IgD-negative memory B cell (primary cell): ENCODE measurements around the gene TAC3. TPM values are rescaled to one million over a fixed set of nuclear protein-coding genes. Genes with fewer than 3 reads are reported as not detected.

ENCODE experiments used
- H3K27ac Mint-ChIP-seq, 3 donors: one replicate each; pipeline ENCODE4 v1.8.0; 2020 to 2022; ENCODE audit warnings: mild to moderate bottlenecking in 3 of 3, mixed read lengths in 3 of 3, moderate library complexity in 1 of 3
- H3K27me3 Mint-ChIP-seq: one replicate; pipeline ENCODE4 v1.8.0; 2021; ENCODE audit warnings: mixed read lengths
- H3K36me3 Mint-ChIP-seq: one replicate; pipeline ENCODE4 v1.8.0; 2020; ENCODE audit warnings: mild to moderate bottlenecking, mixed read lengths
- H3K4me1 Mint-ChIP-seq, 3 donors: one replicate each; pipeline ENCODE4 v1.8.0; 2020 to 2022; ENCODE audit warnings: mixed read lengths in 3 of 3, mild to moderate bottlenecking in 1 of 3
- H3K4me3 Mint-ChIP-seq, 4 donors: one replicate each; pipeline ENCODE4 v1.8.0; 2020 to 2022; ENCODE audit warnings: mild to moderate bottlenecking in 4 of 4, mixed read lengths in 4 of 4, moderate library complexity in 3 of 4
- H3K9me3 Mint-ChIP-seq, 3 donors: one replicate each; pipeline ENCODE4 v1.8.0; 2020 to 2021; ENCODE audit warnings: mixed read lengths in 3 of 3, mild to moderate bottlenecking in 1 of 3
- polyA plus RNA-seq: library from polyadenylated mRNA; unstranded; fragments of 300-500 nt; fragmentation: Illumina TruSeq; gene quantifications from one replicate; pipeline ENCODE4 v1.2.3, GENCODE V29; 2021

The TAC3 gene
- polyA plus RNA-seq, 1 donor from 2014 or later, result not detected

DNA sequence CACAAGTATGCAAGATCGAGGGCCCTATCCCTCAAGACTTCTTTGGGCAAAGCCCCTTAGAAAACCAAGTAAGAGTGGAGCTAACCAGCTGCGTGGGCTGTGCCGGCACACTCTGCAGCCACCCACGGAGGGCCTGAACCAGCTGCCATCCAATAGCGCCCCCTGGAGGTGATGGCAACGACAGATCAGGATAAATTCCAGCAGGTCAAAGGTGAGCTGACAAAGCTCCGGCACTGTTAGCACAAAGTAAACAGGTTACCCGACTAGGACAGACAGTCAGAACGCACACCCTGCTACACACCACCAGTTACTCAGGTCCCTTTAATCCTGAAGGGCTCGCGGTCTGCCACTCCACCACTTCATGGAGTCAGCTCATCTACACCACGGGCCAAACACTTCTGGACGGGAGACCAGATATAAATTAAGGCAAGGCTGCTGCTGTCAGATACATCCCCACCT lies 14.9 kb downstream of the TAC3 start:
- Mint-ChIP-seq H3K4me3 (peak overlapping the region in 2 of 4 donors; percentile 39 to 64), H3K27ac (peak overlapping the region in 2 of 3 donors; percentile 26 to 29), H3K4me1 (peaks cover 22 to 45% (median 29%) of the 10 kb centered on the region in 3 donors), H3K9me3 (no peaks in the 10 kb centered on the region), H3K27me3 (no peaks in the 10 kb centered on the region), H3K36me3 (peaks cover 4% of the 10 kb centered on the region)

- Mint-ChIP-seq H3K4me1 (peaks cover 18 to 42% (median 23%) of the 10 kb centered on the region in 3 donors), H3K9me3 (no peaks in the 10 kb centered on the region), H3K27ac (peak overlapping the region in 1 of 3 donors; percentile 78), H3K4me3 (no peak overlapping the region), H3K36me3 (peaks cover 7% of the 10 kb centered on the region), H3K27me3 (no peaks in the 10 kb centered on the region)
These were observed 15.9 kb downstream of the TAC3 start for GRCh38 chr12:57000393-57000792.

- peak overlapping the region; percentile 41 to 74 (median 61) for H3K27ac Mint-ChIP-seq
- H3K9me3 Mint-ChIP-seq, result no peaks in the 10 kb centered on the region
- H3K27me3 Mint-ChIP-seq, result no peaks in the 10 kb centered on the region
- peak overlapping the region in 3 of 4 donors; percentile 50 to 77 (median 63) for H3K4me3 Mint-ChIP-seq
- H3K4me1 Mint-ChIP-seq, result peaks cover 11 to 35% (median 16%) of the 10 kb centered on the region in 3 donors
- H3K36me3 Mint-ChIP-seq, result peaks cover 7% of the 10 kb centered on the region
These were observed 16.9 kb downstream of the TAC3 start for GRCh38 chr12:56999456-56999855.

DNA sequence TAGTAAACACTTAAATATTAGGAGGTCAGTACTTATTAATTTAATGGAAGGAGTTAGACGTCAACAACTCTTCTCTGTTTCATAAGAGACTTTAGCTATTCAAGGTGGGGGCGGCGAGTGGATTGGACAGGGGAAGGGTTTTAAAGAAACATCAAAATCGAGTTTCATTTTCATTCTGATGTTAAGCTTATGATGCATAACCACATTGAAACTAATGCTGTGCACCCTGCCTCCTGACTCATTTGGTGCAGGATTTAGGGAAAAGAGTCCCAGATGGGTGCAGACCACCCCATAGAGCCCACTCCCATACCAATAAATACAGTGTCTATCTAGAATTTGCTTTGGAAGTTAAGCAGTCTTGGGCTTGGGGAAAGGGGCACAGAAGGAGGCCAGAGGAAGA lies 17.3 kb downstream of the TAC3 start:
- peaks cover 11 to 30% (median 16%) of the 10 kb centered on the region in 3 donors for H3K4me1 Mint-ChIP-seq
- H3K27ac Mint-ChIP-seq, result peak overlapping the region; percentile 41 to 74 (median 61)
- peak overlapping the region in 3 of 4 donors; percentile 50 to 77 (median 63) for H3K4me3 Mint-ChIP-seq

GRCh38 chr12:56998316-56998715 lies 18.0 kb downstream of the TAC3 start:
- Mint-ChIP-seq H3K27me3 (no peaks in the 10 kb centered on the region), H3K4me1 (peaks cover 11 to 29% (median 16%) of the 10 kb centered on the region in 3 donors), H3K9me3 (no peaks in the 10 kb centered on the region), H3K4me3 (peak overlapping the region in 1 of 4 donors; percentile 9), H3K27ac (no peak overlapping the region), H3K36me3 (peaks cover 7% of the 10 kb centered on the region)

More for the DNA sequence above, 17.3 kb downstream of the TAC3 start:
- Mint-ChIP-seq H3K27me3 (no peaks in the 10 kb centered on the region), H3K36me3 (peaks cover 7% of the 10 kb centered on the region), H3K9me3 (no peaks in the 10 kb centered on the region)

GRCh38 chr12:56996793-56997545 lies 19.4 kb downstream of the TAC3 start:
- Mint-ChIP-seq H3K27ac (no peak overlapping the region), H3K27me3 (no peaks in the 10 kb centered on the region), H3K9me3 (no peaks in the 10 kb centered on the region), H3K4me1 (peaks cover 13 to 31% (median 22%) of the 10 kb centered on the region in 3 donors), H3K36me3 (peaks cover 7% of the 10 kb centered on the region), H3K4me3 (no peak overlapping the region)

DNA sequence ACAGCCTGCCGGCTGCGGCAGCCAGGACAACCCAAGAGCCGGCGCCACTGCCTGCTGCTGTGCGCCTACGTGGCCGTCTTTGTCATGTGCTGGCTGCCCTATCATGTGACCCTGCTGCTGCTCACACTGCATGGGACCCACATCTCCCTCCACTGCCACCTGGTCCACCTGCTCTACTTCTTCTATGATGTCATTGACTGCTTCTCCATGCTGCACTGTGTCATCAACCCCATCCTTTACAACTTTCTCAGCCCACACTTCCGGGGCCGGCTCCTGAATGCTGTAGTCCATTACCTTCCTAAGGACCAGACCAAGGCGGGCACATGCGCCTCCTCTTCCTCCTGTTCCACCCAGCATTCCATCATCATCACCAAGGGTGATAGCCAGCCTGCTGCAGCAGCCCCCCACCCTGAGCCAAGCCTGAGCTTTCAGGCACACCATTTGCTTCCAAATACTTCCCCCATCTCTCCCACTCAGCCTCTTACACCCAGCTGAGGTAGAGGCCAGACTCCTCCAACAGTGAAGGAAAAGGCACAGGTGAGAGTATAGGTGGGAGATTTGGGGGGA lies 20.3 kb downstream of the TAC3 start:
- H3K27me3 Mint-ChIP-seq, result no peaks in the 10 kb centered on the region
- peaks cover 15 to 30% (median 19%) of the 10 kb centered on the region in 3 donors for H3K4me1 Mint-ChIP-seq
- H3K36me3 Mint-ChIP-seq, result peaks cover 7% of the 10 kb centered on the region
- H3K9me3 Mint-ChIP-seq, result no peaks in the 10 kb centered on the region
- H3K4me3 Mint-ChIP-seq, result no peak overlapping the region
- H3K27ac Mint-ChIP-seq, result peak overlapping the region in 1 of 3 donors; percentile 19

- Mint-ChIP-seq H3K4me1 (peaks cover 15 to 26% (median 19%) of the 10 kb centered on the region in 3 donors), H3K27me3 (no peaks in the 10 kb centered on the region), H3K27ac (no peak overlapping the region)
These were observed 21.0 kb downstream of the TAC3 start for GRCh38 chr12:56995201-56995929.

GRCh38 chr12:56994231-56994746 lies 22.0 kb downstream of the TAC3 start:
- Mint-ChIP-seq H3K4me3 (no peak overlapping the region), H3K9me3 (no peaks in the 10 kb centered on the region), H3K27me3 (no peaks in the 10 kb centered on the region), H3K36me3 (peaks cover 7% of the 10 kb centered on the region), H3K4me1 (peaks cover 15 to 19% (median 18%) of the 10 kb centered on the region in 3 donors), H3K27ac (no peak overlapping the region)

More at GRCh38 chr12:56995201-56995929, 21.0 kb downstream of the TAC3 start:
- no peaks in the 10 kb centered on the region for H3K9me3 Mint-ChIP-seq
- peaks cover 7% of the 10 kb centered on the region for H3K36me3 Mint-ChIP-seq
- peak overlapping the region in 1 of 4 donors; percentile 39 for H3K4me3 Mint-ChIP-seq

- H3K36me3 Mint-ChIP-seq, result peaks cover 5% of the 10 kb centered on the region
- H3K9me3 Mint-ChIP-seq, result no peaks in the 10 kb centered on the region
- no peak overlapping the region for H3K27ac Mint-ChIP-seq
- no peaks in the 10 kb centered on the region for H3K27me3 Mint-ChIP-seq
- H3K4me3 Mint-ChIP-seq, result peak overlapping the region in 1 of 4 donors; percentile 22
- peaks cover 6 to 12% (median 10%) of the 10 kb centered on the region in 3 donors for H3K4me1 Mint-ChIP-seq
These were observed 23.0 kb downstream of the TAC3 start for GRCh38 chr12:56993346-56993745.

GRCh38 chr12:56991319-56992246 lies 24.7 kb downstream of the TAC3 start:
- Mint-ChIP-seq H3K9me3 (no peaks in the 10 kb centered on the region), H3K36me3 (peaks cover 5% of the 10 kb centered on the region), H3K27me3 (peaks cover 2% of the 10 kb centered on the region), H3K4me3 (no peak overlapping the region), H3K27ac (peak overlapping the region in 1 of 3 donors; percentile 60), H3K4me1 (peaks cover 12 to 13% (median 13%) of the 10 kb centered on the region in 3 donors)

- H3K27me3 Mint-ChIP-seq, result peaks cover 2% of the 10 kb centered on the region
- H3K4me1 Mint-ChIP-seq, result peaks cover 12 to 13% (median 13%) of the 10 kb centered on the region in 3 donors
- no peak overlapping the region for H3K4me3 Mint-ChIP-seq
- H3K9me3 Mint-ChIP-seq, result no peaks in the 10 kb centered on the region
- peaks cover 2% of the 10 kb centered on the region for H3K36me3 Mint-ChIP-seq
- peak overlapping the region in 1 of 3 donors; percentile 60 for H3K27ac Mint-ChIP-seq
These were observed 25.5 kb downstream of the TAC3 start for GRCh38 chr12:56990648-56991318.

DNA sequence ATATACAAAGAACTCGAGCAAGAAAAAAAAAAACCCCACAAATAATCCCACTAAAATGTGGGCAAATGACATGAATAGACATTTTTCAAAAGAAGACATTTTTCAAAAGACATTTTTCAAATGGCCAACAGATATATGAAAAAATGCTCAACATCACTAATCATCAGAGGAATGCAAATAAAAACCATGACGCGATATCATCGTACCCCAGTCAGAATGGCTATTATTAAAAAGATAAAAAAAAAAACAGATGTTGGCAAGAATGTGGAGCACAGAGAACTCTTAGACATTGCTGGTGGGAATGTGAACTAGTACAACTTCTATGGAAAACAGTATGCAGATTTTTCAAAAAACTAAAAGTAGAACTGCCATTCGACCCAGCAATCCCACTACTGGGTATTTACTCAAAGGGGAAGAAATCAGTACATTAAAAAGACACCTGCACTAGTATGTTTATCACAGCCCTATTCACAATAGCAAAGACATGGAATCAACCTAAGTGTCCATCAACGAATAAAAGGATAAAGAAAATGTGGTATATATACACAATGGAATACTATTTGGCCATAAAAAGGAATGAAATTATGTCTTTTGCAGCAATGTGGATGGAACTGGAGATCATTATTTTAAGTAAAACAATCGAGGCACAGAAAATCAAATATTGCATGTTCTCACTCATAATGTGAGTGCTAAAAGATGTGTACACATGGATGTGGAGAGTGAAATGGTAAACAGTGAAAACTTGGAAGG lies 26.3 kb downstream of the TAC3 start:
- Mint-ChIP-seq H3K9me3 (no peaks in the 10 kb centered on the region), H3K27me3 (peaks cover 4% of the 10 kb centered on the region), H3K4me3 (no peak overlapping the region), H3K36me3 (peaks cover 2% of the 10 kb centered on the region), H3K27ac (no peak overlapping the region), H3K4me1 (peaks cover 12 to 13% (median 13%) of the 10 kb centered on the region in 3 donors)
